HG03139 (cell line): Measurements from ENCODE around the gene ZNF775.

Experiments
- ATAC-seq: cut with Tn5 transposase; IDR thresholded peaks from one replicate; pipeline ENCODE4 v1.9.1; 2021; ENCODE audit not compliant: unreplicated experiment

ZNF775 gene

DNA sequence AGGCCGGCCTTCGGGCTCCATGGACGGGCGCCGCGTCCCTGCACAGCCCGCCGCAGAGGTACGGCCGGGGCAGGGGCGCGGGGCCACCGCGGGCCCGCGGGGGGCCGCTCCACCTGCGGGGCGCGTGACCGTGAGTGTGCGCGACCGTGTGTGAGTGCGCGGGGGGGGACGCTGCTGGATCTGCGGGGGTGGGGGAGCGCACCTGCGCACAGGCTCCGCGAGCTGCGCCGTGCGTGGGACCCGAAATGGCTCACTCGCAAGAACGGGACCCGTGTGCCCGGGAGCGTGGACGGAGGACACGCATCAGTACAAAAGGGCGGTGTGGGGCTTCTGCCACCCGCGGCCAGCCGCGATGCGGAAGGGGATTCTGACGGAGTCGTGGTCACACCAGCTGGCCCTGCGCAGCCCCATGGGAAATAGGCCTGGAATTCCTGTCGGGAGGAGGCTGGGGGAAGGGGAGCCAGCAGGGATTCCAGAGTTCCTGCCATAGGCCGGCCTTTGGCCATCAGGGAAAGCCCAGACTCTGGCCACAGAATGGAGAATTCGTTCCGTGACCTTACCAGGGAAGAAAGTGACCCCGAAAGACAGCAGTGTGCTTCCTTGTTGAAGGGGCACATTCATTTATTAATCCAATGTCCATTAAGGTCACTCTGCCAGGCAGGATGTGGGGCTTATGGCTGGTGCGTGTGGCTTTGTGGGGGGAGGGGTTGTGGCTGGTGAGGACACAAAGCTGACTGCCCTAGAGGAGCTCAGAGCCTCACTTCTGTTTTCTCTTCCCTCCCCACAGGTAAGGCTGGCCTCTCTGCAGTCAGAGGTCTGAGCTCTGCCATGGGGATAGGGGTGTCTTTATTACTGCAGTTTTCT lies 10.0 kb upstream of the ZNF775 start:
- no peak for ATAC-seq

DNA sequence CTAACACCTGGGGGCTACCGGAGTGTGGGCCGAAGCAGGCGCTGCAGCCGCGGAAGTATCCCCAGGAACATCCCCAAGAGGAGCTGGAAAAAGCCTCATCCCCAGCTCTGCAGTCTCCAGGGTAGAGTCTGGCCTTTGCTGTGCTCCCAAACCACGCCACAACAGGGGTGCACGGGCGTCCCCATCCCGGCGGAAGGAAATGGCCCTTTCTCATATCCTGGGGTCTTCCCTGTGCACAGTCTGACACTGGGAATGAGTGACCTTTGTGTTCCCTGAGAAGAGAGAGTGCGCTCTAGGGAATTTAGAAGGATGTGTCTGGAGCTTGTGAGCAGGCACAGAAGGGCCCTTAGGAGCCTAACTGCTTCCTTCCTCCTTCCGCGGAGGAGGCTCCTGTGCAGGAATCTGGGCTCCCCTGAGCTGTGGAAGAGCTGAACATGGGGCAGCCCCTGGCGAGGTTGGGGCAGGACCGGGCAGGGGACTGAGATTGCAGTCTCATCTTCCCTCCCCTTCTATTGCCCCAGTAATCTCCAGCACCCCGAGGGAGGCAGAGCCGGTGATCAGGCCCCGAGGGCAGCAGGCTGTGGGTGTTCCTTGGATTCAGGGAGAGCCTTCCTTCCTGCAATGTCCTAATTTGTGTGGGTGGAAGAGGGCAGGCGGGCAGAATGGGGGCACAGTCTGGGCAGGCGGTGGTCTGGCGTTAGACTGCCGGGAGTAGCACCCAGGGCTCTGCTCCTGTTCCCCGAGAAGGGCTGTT lies 9.2 kb upstream of the ZNF775 start:
- ATAC-seq: no peak

- ATAC-seq: no peak
Measured at GRCh38 chr7:150370612-150371071, 8.5 kb upstream of the ZNF775 start.

DNA sequence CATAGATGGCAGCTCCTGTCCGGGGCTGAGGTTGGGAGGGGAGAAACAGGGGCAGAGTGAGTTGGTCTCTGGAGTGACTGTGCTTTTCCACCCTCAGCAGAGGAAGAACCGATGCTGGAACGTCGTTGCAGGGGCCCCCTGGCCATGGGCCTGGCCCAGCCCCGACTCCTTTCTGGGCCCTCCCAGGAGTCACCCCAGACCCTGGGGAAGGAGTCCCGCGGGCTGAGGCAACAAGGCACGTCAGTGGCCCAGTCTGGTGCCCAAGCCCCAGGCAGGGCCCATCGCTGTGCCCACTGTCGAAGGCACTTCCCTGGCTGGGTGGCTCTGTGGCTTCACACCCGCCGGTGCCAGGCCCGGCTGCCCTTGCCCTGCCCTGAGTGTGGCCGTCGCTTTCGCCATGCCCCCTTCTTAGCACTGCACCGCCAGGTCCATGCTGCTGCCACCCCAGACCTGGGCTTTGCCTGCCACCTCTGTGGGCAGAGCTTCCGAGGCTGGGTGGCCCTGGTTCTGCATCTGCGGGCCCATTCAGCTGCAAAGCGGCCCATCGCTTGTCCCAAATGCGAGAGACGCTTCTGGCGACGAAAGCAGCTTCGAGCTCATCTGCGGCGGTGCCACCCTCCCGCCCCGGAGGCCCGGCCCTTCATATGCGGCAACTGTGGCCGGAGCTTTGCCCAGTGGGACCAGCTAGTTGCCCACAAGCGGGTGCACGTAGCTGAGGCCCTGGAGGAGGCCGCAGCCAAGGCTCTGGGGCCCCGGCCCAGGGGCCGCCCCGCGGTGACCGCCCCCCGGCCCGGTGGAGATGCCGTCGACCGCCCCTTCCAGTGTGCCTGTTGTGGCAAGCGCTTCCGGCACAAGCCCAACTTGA lies 7.8 kb upstream of the ZNF775 start:
- no peak for ATAC-seq

GRCh38 chr7:150371996-150372270 lies 7.2 kb upstream of the ZNF775 start:
- no peak for ATAC-seq

GRCh38 chr7:150372271-150373048 lies 6.7 kb upstream of the ZNF775 start:
- ATAC-seq: no peak

DNA sequence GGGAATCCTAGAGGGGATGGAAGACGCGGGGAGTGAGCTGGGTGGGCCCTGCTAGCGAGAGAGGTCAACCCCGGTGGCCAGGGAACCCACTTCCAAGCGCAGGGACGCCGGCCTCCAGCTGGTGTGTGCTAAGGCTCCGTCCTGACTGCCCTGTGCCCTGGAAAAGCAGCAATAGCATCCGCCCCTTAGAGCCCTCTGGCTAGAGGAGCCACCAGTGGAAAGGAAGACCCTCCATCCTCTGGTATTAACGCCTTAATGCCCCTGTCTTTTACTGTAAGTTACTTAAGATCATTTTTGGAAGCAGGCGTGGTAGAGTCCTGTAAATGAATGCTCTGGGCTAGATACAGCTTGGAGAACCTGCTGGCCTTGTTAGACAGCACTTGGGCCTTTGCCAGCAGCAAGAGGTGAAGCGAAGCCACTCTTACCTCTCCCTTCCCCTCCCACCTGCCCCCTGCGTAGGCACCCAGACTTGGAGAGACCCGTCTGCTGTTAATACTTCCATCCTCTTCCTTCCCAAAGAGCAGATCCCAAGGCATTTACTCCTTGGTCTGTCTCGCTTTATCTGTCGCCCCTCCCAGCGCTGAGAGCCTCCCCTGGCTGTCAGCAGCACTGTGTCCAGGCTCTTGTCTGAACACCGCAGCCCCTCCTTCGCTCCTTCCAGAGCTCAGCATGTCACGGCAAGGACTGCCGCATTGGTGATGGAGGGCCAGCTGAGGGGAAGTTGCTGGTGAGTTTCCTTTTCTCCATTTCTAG lies 5.9 kb upstream of the ZNF775 start:
- ATAC-seq: no peak

DNA sequence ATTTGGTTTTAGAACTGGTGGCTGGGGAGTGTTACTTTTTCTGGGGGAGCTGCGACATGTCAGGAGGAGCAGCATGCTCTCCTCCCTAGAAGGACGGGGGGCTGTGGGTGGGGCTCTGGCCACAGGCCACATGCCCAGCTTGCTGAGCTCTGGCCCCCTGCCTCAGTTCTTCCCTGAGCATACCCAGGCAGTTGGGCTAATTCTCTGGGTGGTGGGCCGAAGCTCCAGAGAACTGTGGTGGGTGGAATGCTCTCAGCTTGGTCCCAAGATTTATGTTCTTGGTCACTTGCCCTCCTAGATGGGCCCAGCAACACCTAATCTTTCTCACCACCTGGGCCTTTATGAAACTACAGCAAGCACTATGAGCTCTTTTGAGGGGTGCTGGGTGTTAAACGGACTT lies 5.1 kb upstream of the ZNF775 start:
- no peak for ATAC-seq

DNA sequence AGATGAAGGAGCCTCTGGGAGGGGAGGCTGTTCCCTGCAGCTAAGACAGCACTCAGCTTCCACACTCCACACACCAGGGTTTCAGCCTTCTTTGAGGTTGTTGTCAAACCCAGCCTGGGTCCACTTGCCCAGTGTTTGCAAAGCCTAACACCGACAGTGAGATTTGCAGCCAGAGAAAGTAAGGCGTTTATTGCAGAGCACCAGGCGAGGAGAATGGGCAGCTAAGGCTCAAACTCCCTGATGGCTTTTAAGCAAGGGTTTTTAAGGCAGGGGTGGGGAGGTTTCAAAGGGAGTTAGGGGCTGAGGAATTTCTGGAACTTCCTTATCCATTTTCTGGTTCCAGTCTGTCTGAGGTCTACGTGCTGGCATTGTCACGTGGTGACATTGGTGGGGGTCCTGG lies 4.7 kb upstream of the ZNF775 start:
- ATAC-seq: no peak

DNA sequence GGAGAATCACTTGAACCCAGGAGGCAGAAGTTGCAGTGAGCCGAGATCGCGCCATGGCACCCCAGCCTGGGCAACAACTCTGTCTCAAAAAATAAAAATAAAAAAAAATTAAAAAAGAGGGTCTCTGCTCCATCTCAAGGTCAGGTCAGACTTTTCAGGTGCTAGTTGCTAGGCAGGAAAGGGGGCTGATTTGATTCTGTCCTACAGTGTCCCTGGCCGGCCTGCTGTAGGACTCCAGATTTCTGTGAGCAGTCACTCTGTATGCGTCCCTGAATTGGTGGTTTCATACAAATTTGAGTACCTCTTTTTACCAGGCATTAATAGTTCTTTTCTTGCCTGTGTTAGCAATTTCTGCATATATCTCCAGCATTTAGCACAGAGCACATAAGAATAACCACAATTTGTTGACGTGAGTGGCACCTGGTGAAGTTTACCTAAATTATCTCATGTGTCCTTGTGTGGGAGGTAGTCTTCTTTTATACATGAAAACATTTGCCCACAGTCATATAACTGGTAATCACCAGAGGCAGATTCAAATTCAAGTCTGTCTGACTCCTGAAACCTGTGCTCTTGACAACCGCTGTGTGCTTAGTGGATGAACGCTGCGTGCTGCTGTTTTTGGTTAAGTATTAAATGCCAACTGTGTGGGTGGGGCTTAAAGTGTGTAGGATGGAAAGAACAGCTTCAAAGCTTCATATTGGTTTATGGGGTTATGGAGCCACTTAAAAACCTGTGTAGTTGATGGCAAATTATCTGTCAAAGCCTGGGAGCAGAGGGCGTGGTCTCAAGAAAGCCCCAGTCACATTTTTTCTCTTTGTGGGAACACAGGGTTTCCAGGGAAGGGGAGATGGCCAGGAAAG lies 3.2 kb upstream of the ZNF775 start:
- no peak for ATAC-seq

- no peak for ATAC-seq
Measured at GRCh38 chr7:150376560-150376959, 2.6 kb upstream of the ZNF775 start.

- ATAC-seq: no peak
Measured at GRCh38 chr7:150377196-150377595, 1.9 kb upstream of the ZNF775 start.

- no peak for ATAC-seq
Measured at GRCh38 chr7:150377635-150378034, 1.5 kb upstream of the ZNF775 start.

DNA sequence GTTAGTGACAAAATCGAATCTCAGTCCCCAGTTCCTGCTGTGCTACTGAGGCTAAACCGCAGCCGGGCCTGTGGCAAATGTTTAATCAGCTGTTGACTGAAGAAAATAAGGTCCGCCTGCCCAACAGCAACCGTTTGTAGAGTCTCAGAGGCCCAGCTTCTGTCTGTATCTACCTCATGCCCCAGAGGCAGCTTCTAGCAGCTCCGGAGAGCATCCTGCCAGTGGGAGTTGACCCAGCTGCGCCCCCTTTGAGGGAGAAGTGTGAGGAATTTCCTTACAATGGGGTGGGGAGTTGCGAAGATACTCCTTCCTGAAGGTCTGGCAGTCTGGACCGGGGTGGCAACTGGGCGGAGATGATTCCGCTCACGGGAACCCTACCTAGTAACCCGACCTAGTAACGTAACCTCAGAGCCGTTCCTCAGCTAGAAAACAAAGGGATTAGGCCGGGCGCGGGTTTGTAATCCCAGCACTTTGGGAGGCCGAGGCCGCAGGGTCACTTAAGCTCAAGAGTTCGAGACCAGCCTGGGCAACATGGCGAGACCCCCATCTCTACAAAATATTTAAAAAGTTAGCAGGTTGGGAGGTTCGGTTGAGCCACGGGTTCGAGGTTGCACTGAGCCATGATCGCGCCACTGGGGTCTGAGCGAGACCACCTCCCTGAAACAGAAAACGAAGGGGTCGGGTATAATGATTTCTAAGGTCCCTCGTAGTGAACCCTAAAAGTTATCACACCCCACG lies 846 bp upstream of the ZNF775 start:
- no peak for ATAC-seq

DNA sequence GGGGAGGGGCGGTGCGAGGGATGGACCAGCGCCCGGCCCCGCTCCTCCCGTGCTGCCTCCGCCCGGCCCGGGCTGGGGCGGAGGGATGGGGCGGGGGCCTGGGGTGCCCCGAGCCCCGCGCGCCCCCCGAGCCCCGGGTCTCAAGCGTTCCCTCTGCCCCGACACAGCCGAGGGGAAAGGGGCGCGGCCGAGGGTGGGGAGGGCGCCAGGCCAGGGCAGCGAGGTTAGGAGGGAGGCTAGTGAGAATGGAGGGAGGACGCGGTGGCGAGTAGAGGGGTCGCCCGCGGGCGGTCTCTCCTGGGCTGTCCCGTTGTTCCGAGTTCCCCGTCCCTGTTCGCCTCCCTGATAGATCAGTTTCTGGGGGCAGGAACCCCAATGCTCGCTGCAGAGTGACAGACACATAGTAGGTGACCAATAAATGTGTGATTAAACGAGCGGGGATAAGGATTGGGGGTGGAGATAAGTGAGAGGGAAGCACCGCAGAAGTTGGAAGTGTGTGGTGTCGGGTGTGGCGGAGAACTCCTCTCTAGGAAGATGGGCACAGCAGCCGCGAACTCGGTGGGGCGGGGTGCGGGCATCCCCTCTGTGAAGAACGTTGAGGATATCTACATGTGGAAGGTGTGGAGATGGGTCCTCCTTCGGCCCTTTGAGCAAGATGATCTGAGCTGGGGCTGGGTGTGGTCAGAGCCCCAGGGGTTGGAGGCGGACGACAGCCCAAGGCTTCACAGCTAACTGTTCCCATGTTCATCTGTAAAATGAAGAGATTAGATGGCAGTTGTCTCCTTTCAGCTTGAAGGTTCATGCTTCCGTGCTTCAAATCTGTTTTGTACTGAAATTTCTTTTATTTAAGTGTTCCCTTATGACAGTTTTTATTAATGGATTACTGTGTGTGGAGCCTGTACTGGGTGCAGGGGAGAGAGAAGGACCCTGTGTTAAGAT lies 580 bp downstream of the ZNF775 start:
- ATAC-seq: no peak

- no peak for ATAC-seq
Measured at GRCh38 chr7:150380463-150380862, 1.3 kb downstream of the ZNF775 start.

DNA sequence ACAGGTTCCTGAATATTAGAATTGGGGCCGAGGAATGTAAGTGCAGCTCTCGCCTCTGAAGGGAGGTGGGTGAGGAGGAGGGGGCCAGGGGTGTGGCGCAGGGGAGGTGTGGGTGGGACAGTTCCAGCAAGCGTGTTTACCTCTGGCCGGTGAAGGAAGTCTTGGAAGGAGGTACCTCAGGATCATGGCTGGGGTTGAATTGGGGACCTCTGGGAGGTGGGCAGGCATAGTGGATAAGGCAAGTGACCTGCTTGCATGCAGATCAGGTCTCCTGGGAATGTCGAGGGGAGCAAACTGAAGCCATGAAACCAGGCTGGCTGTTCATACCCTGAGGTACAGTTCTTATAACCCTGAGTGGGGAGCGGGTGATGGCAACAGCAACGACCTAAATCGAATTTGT lies 2.0 kb downstream of the ZNF775 start:
- ATAC-seq: no peak

DNA sequence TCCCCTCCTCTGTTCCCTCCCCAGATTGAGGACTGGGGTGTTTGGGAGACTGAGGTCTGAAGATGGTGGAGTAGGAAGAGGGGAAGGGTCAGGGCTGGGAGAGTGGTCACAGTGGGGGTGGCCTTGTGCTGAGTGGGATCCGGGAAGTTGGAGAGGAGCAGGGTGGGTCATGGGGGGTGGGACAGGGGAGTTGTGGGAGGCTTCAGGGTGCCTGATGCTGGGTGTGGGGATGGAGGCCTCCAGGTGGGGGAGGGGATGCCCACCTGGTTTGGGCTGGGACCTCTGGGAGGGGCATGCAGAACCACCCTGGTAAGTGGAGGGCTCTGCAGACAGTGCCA lies 2.6 kb downstream of the ZNF775 start:
- ATAC-seq: no peak
